H9 (cell line): ENCODE results near the gene SPRYD3. TPM values are rescaled to one million over a fixed set of nuclear protein-coding genes. Genes with fewer than 3 reads are reported as not detected.

ENCODE experiments used
- DNase-seq: peaks from one replicate; pipeline ENCODE4 v3.0.0-alpha.2; 2017
- H2AFZ ChIP-seq: one replicate; pipeline ENCODE4 v1.6.1; 2013; ENCODE audit warnings: mild to moderate bottlenecking, low read length, control low read depth, moderate library complexity
- H2AK5ac ChIP-seq: 2 replicates; pipeline ENCODE4 v1.6.1; 2013; ENCODE audit warnings: low read length, control low read depth, mixed read lengths; ENCODE audit not compliant: insufficient read length
- H2BK120ac ChIP-seq: one replicate; pipeline ENCODE4 v1.6.1; 2013; ENCODE audit warnings: low read depth, mild to moderate bottlenecking, low read length, control low read depth, inconsistent platforms; ENCODE audit not compliant: poor library complexity, severe bottlenecking
- H2BK12ac ChIP-seq: 2 replicates; pipeline ENCODE4 v1.6.1; 2013; ENCODE audit warnings: low read length, control low read depth, mixed read lengths, low read depth; ENCODE audit not compliant: insufficient read length
- H2BK15ac ChIP-seq: 2 replicates; pipeline ENCODE4 v1.6.1; 2013; ENCODE audit warnings: low read depth, low read length, control low read depth
- H2BK20ac ChIP-seq: one replicate; pipeline ENCODE4 v1.6.1; 2013; ENCODE audit warnings: low read depth, mild to moderate bottlenecking, low read length, control low read depth, inconsistent platforms; ENCODE audit not compliant: poor library complexity, severe bottlenecking
- H2BK5ac ChIP-seq: 2 replicates; pipeline ENCODE4 v1.6.1; 2013; ENCODE audit warnings: low read length, control low read depth, mixed read lengths; ENCODE audit not compliant: insufficient read length
- H3K14ac ChIP-seq: 2 replicates; pipeline ENCODE4 v1.6.1; 2013; ENCODE audit warnings: low read length, control low read depth; ENCODE audit not compliant: insufficient read depth
- H3K18ac ChIP-seq: 2 replicates; pipeline ENCODE4 v1.6.1; 2013; ENCODE audit warnings: low read depth, mild to moderate bottlenecking, mixed read lengths, low read length, control low read depth; ENCODE audit not compliant: insufficient read length
- H3K23ac ChIP-seq: 2 replicates; pipeline ENCODE4 v1.6.1; 2013; ENCODE audit warnings: low read length, control low read depth, mixed read lengths, low read depth; ENCODE audit not compliant: insufficient read length
- H3K23me2 ChIP-seq: 2 replicates; pipeline ENCODE4 v1.6.1; 2013; ENCODE audit warnings: low read depth, mild to moderate bottlenecking, mixed read lengths, low read length, control low read depth; ENCODE audit not compliant: insufficient read length, poor library complexity, severe bottlenecking
- H3K27ac ChIP-seq: 2 replicates; pipeline ENCODE4 v1.5.1; 2013; ENCODE audit warnings: low read length, control low read depth, mixed read lengths, low read depth; ENCODE audit not compliant: insufficient read length
- H3K27me3 ChIP-seq: 2 replicates; pipeline ENCODE4 v1.6.1; 2013; ENCODE audit warnings: low read length, control low read depth, inconsistent platforms; ENCODE audit not compliant: insufficient read depth
- H3K4ac ChIP-seq: 2 replicates; pipeline ENCODE4 v1.6.1; 2013; ENCODE audit warnings: low read depth, mild to moderate bottlenecking, control low read depth, inconsistent platforms, low read length, moderate library complexity
- H3K4me1 ChIP-seq: 2 replicates; pipeline ENCODE4 v1.6.1; 2013; ENCODE audit warnings: low read length, control low read depth, inconsistent platforms; ENCODE audit not compliant: insufficient read depth
- H3K4me2 ChIP-seq: 2 replicates; pipeline ENCODE4 v1.6.1; 2013; ENCODE audit warnings: low read length, control low read depth, mixed read lengths; ENCODE audit not compliant: insufficient read length, insufficient read depth
- H3K56ac ChIP-seq: 2 replicates; pipeline ENCODE4 v1.6.1; 2013; ENCODE audit warnings: low read depth, mild to moderate bottlenecking, mixed read lengths, low read length, control low read depth; ENCODE audit not compliant: insufficient read length
- H3K79me1 ChIP-seq: 2 replicates; pipeline ENCODE4 v1.6.1; 2013; ENCODE audit warnings: low read depth, mild to moderate bottlenecking, moderate library complexity, low read length, control low read depth, inconsistent platforms; ENCODE audit not compliant: insufficient read depth, poor library complexity, severe bottlenecking
- H3K79me2 ChIP-seq: 2 replicates; pipeline ENCODE4 v1.6.1; 2013; ENCODE audit warnings: low read length, control low read depth, inconsistent platforms; ENCODE audit not compliant: insufficient read depth
- H3K9ac ChIP-seq: 2 replicates; pipeline ENCODE4 v1.6.1; 2013; ENCODE audit warnings: low read length, control low read depth, mixed read lengths; ENCODE audit not compliant: insufficient read length; ENCODE audit errors: extremely low read depth
- H3K9me3 ChIP-seq: one replicate; pipeline ENCODE4 v1.6.1; 2013; ENCODE audit warnings: low read depth, low read length, inconsistent platforms; ENCODE audit not compliant: control insufficient read depth
- H3T11ph ChIP-seq: one replicate; pipeline ENCODE4 v1.6.1; 2013; ENCODE audit warnings: mild to moderate bottlenecking, low read length, control low read depth, inconsistent platforms
- H4K20me1 ChIP-seq: one replicate; pipeline ENCODE4 v1.6.1; 2013; ENCODE audit not compliant: control insufficient read depth, insufficient read length, insufficient read depth
- H4K5ac ChIP-seq: 2 replicates; pipeline ENCODE4 v1.6.1; 2013; ENCODE audit warnings: low read depth, mild to moderate bottlenecking, mixed read lengths, low read length, control low read depth; ENCODE audit not compliant: insufficient read length
- H4K8ac ChIP-seq: replicated peaks from 2 replicates; pipeline ENCODE4 v1.6.1; 2013; ENCODE audit warnings: low read length, control low read depth, mixed read lengths, low read depth; ENCODE audit not compliant: insufficient read length
- H4K91ac ChIP-seq: 2 replicates; pipeline ENCODE4 v1.6.1; 2013; ENCODE audit warnings: low read depth, mild to moderate bottlenecking, moderate library complexity, mixed read lengths, low read length, control low read depth; ENCODE audit not compliant: insufficient read length
- H3K27ac Mint-ChIP-seq, 3 experiments: 2 replicates in 2 of 3; 3 replicates in 1 of 3; pipeline ENCODE4 v1.8.0; 2020 to 2021; ENCODE audit warnings: mixed read lengths in 3 of 3, mild to moderate bottlenecking in 1 of 3, moderate library complexity in 1 of 3
- H3K27me3 Mint-ChIP-seq: 2 replicates; pipeline ENCODE4 v1.8.0; 2021; ENCODE audit warnings: low read depth, mild to moderate bottlenecking, moderate library complexity, mixed read lengths
- H3K36me3 Mint-ChIP-seq, 3 experiments: 2 replicates in 2 of 3; 3 replicates in 1 of 3; pipeline ENCODE4 v1.8.0; 2020 to 2021; ENCODE audit warnings: low read depth in 3 of 3, mixed read lengths in 3 of 3; ENCODE audit not compliant: insufficient read depth in 1 of 3
- H3K4me1 Mint-ChIP-seq, 2 experiments: 2 replicates each; pipeline ENCODE4 v1.8.0; 2020; ENCODE audit warnings: mixed read lengths in 2 of 2
- H3K4me3 Mint-ChIP-seq, 2 experiments: 2 replicates in 1 of 2; 3 replicates in 1 of 2; pipeline ENCODE4 v1.8.0; 2020 to 2021; ENCODE audit warnings: mild to moderate bottlenecking in 2 of 2, mixed read lengths in 2 of 2, moderate library complexity in 1 of 2
- H3K9me3 Mint-ChIP-seq, 2 experiments: 2 replicates in 1 of 2; 3 replicates in 1 of 2; pipeline ENCODE4 v1.8.0; 2020; ENCODE audit warnings: mild to moderate bottlenecking in 2 of 2, mixed read lengths in 2 of 2, moderate library complexity in 1 of 2
- WGBS: extraction: QIAGEN DNeasy Blood & Tissue Kit; methylation state at CpG from one replicate; pipeline ENCODE4 v1.1.7; 2013; ENCODE audit warnings: missing lambda C conversion rate, low lambda C conversion rate, mixed read lengths; ENCODE audit not compliant: insufficient read length; ENCODE audit errors: extremely low coverage; 5-methylcytosine and 5-hydroxymethylcytosine counted together
- total RNA-seq: library from RNA; stranded (reverse); gene quantifications from 2 replicates; pipeline ENCODE4 v1.2.1, GENCODE V29; 2021
- TF ChIP-seq, protein P1 (sequence below): fragments of 200-600 bp; sonication (generic); conservative IDR thresholded peaks from 3 replicates; pipeline ENCODE4 v1.8.0; 2021; ENCODE audit warnings: antibody characterized with exemption, mild to moderate bottlenecking

Gene SPRYD3
- total RNA-seq, 1 experiment from 2014 or later: 6.5 TPM

DNA sequence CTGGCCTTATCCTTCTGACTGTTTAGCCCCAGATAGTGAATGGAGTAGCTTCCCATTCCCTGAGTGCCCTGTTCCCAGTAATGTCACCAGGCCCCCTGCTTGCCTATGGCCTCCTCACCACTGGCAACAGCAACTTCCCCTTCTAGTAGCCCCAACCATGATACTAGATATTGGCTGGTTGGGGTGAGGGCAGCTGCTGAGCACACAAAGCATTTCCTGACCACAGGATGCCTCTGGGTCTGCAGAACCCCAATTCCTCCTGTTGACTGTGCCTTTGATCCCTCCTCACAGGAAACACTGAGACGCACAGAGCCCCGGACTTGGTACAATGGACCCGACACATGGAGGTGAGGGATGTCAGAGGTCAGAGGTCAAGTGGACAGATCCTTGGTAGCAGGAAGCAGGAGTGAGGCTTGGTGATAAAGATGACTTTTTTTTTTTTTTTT lies 24.7 kb upstream of the SPRYD3 start:
- H3T11ph ChIP-seq: no peak overlapping the region
- H3K23ac ChIP-seq: no peak overlapping the region
- no peak overlapping the region for H3K56ac ChIP-seq
- no peak overlapping the region for H2AK5ac ChIP-seq
- H3K27me3 ChIP-seq: no peaks in the 10 kb centered on the region; the same call in 1 of the 2 replicates
- no peak overlapping the region for H3K9ac ChIP-seq
- Mint-ChIP-seq H3K36me3 (no peaks in the 10 kb centered on the region; a peak in 1 of 7 replicates), H3K4me1 (peaks cover 13 to 22% of the 10 kb centered on the region in 2 experiments), H3K27me3 (peaks cover 29% of the 10 kb centered on the region), H3K9me3 (no peaks in the 10 kb centered on the region; a peak in 1 of 5 replicates), H3K27ac (no peak overlapping the region), H3K4me3 (no peak overlapping the region)
- no peak overlapping the region for H4K91ac ChIP-seq
- no peaks in the 10 kb centered on the region for H3K9me3 ChIP-seq
- H4K20me1 ChIP-seq: no peaks in the 10 kb centered on the region
- H2BK5ac ChIP-seq: no peak overlapping the region
- DNase-seq: no peak
- H2BK15ac ChIP-seq: no peak overlapping the region
- H2AFZ ChIP-seq: no peak overlapping the region
- no peak overlapping the region for H2BK120ac ChIP-seq
- no peaks in the 10 kb centered on the region for H3K23me2 ChIP-seq
- no peak overlapping the region for H3K27ac ChIP-seq
- H3K79me2 ChIP-seq: no peaks in the 10 kb centered on the region
- TF ChIP-seq, protein P1, sequence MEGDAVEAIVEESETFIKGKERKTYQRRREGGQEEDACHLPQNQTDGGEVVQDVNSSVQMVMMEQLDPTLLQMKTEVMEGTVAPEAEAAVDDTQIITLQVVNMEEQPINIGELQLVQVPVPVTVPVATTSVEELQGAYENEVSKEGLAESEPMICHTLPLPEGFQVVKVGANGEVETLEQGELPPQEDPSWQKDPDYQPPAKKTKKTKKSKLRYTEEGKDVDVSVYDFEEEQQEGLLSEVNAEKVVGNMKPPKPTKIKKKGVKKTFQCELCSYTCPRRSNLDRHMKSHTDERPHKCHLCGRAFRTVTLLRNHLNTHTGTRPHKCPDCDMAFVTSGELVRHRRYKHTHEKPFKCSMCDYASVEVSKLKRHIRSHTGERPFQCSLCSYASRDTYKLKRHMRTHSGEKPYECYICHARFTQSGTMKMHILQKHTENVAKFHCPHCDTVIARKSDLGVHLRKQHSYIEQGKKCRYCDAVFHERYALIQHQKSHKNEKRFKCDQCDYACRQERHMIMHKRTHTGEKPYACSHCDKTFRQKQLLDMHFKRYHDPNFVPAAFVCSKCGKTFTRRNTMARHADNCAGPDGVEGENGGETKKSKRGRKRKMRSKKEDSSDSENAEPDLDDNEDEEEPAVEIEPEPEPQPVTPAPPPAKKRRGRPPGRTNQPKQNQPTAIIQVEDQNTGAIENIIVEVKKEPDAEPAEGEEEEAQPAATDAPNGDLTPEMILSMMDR: no peak
- no peak overlapping the region for H4K5ac ChIP-seq
- no peak overlapping the region for H2BK20ac ChIP-seq
- no peak overlapping the region for H4K8ac ChIP-seq
- WGBS: no CpG with 5 or more reads among the region's 3 CpGs
- no peak overlapping the region for H3K4ac ChIP-seq
- H3K79me1 ChIP-seq: no peaks in the 10 kb centered on the region
- H3K4me2 ChIP-seq: no peak overlapping the region
- H3K14ac ChIP-seq: no peak overlapping the region
- peaks cover 3% of the 10 kb centered on the region; the same call in 1 of the 2 replicates for H3K4me1 ChIP-seq
- H3K18ac ChIP-seq: no peak overlapping the region
- H2BK12ac ChIP-seq: no peak overlapping the region
